ENCODE measurements around the gene XCR1. TPM values are rescaled to one million over a fixed set of nuclear protein-coding genes. Genes with fewer than 3 reads are reported as not detected.

The XCR1 gene
- total RNA-seq, 2 experiments from 2014 or later = not detected

DNA sequence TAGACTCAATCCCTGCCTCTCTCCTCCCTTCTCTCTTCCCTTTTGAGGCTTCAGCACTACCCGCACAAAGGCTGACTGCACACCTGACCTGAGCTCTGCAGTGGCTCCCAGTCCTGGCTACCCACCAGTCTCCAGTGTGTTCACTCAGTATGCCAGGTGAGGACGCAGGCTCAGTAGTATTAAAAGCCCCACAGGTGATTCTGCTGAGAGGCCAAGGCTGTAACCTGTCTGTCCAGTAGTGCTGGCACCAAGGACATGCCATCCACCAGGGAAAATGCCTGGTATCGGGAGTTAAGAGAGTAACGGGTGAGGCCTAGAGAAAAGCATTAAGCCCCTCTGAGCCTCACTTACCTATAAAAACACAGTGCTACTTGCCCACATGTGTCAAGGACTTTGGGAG lies 52.6 kb downstream of the XCR1 start:
- Mint-ChIP-seq H3K27me3 (no peaks in the 10 kb centered on the region), H3K4me1 (ENCODE audit: low read depth) (peaks cover 71% of the 10 kb centered on the region), H3K27ac (peak overlapping the region; percentile 16), H3K4me3 (no peak overlapping the region), H3K9me3 (peaks cover 2% of the 10 kb centered on the region), H3K36me3 (ENCODE audit: low read depth) (peaks cover 72% of the 10 kb centered on the region)
- DNase-seq = no peak
- no peak for ATAC-seq
- intact Hi-C loops (cut with micrococcal nuclease) = loop anchor here (5.0 kb wide), 2 partner anchors 32 to 93 kb away; partner anchors contain the start of gene CXCR6
- TF ChIP-seq, protein P1, sequence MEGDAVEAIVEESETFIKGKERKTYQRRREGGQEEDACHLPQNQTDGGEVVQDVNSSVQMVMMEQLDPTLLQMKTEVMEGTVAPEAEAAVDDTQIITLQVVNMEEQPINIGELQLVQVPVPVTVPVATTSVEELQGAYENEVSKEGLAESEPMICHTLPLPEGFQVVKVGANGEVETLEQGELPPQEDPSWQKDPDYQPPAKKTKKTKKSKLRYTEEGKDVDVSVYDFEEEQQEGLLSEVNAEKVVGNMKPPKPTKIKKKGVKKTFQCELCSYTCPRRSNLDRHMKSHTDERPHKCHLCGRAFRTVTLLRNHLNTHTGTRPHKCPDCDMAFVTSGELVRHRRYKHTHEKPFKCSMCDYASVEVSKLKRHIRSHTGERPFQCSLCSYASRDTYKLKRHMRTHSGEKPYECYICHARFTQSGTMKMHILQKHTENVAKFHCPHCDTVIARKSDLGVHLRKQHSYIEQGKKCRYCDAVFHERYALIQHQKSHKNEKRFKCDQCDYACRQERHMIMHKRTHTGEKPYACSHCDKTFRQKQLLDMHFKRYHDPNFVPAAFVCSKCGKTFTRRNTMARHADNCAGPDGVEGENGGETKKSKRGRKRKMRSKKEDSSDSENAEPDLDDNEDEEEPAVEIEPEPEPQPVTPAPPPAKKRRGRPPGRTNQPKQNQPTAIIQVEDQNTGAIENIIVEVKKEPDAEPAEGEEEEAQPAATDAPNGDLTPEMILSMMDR (IDR thresholded peaks at IDR 0.05) = no peak
- ChIA-PET CTCF (interaction anchor here (1.3 to 6.6 kb wide), 3 partner anchors 9 to 103 kb away, joined by 3 to 43 read pairs (median 36); no protein-coding TSS in a partner anchor), POLR2A (interaction anchor here (1.0 kb wide), 1 partner anchor 10 kb away, joined by 3 read pairs; no protein-coding TSS in a partner anchor)

DNA sequence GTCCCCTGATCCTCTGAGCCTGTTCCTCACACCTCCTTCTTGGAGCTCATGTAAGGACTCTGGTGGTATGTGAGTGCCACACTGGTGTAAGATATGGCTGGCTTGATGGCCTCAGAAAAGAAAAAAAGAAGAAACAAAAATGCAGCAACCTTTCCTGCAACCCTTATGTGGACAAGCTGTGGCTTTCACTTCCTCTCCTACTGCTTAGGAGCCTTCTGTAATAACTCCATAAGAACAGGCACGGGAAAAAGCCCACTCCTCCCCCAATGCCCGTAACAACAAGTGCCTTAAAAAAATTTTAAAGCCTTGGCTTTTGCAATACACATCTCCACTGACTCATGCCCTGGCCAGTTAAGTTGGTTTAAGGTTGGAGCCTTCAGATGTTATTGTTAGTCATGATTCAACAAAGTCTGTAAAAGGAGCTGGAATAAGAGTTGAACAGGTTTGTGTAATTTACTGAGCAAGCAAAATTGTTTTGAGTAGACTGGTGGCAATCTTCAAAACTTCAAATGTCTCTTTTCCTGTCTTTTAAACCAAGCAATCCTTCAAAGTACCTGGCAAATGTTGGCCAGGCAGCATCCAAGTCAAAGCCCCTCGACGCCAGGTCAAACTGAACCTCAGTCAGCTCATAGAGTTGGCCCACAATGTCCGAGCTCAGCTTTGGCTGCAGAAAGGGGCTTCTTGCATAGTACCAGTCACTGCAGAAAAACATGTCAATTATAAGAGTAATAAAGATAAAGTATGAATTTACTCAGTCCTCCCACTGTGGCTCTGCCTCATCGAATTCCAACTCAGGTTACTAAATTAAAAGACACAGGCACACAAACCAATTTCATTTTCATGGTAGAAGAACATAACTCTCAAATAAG lies 54.5 kb downstream of the XCR1 start:
- intact Hi-C loops (cut with micrococcal nuclease) = no loop called here
- ATAC-seq (peak; percentile 38), DNase-seq (peak; percentile 29)
- POLR2A ChIA-PET = interaction anchor here (1.0 to 1.5 kb wide), 4 partner anchors 9 to 327 kb away, joined by 3 to 5 read pairs (median 4); no protein-coding TSS in a partner anchor
- Mint-ChIP-seq H3K4me3 (no peak overlapping the region), H3K27ac (peak overlapping the region; percentile 60), H3K36me3 (ENCODE audit: low read depth) (peaks cover 72% of the 10 kb centered on the region), H3K4me1 (ENCODE audit: low read depth) (peaks cover 60% of the 10 kb centered on the region), H3K27me3 (no peaks in the 10 kb centered on the region), H3K9me3 (no peaks in the 10 kb centered on the region)
- CTCF ChIA-PET = interaction anchor here (1.1 to 6.6 kb wide), 3 partner anchors 28 to 105 kb away, joined by 3 to 43 read pairs (median 5); no protein-coding TSS in a partner anchor
- TF ChIP-seq, protein P1 (IDR thresholded peaks at IDR 0.05) = no peak

DNA sequence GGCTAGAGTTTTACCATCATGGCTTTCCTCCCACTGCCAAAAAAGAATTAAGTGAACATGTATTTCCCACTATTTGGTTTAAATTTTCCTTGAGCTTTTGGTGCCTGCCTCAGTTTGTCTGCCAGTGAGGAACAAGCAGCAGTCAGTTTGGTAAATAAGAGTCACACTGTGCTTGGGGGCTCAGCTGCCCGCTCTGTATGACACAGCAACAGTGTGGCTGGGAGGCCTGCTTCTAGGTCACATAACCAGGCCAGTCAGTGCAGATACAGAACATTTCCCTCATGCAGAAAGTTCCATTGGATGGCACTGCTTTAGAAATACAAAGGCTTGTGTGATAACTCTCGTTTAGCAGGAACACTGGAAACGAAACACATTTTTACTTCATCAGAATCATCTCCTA lies 57.3 kb downstream of the XCR1 start:
- Mint-ChIP-seq H3K9me3 (no peaks in the 10 kb centered on the region), H3K27me3 (no peaks in the 10 kb centered on the region), H3K27ac (peak overlapping the region; percentile 60), H3K36me3 (ENCODE audit: low read depth) (peaks cover 71% of the 10 kb centered on the region), H3K4me1 (ENCODE audit: low read depth) (peaks cover 56% of the 10 kb centered on the region), H3K4me3 (no peak overlapping the region)
- POLR2A ChIA-PET = interaction anchor here (1.2 to 1.9 kb wide), 3 partner anchors 24 to 30 kb away, joined by 3 to 6 read pairs (median 3); partner anchors contain the start of gene FYCO1
- TF ChIP-seq, protein P1 (IDR thresholded peaks at IDR 0.05) = no peak
- intact Hi-C loops (cut with micrococcal nuclease) = no loop called here
- CTCF ChIA-PET = interaction anchor here (1.0 to 14.2 kb wide), 4 partner anchors 11 to 111 kb away, joined by 3 to 136 read pairs (median 10); no protein-coding TSS in a partner anchor
- ATAC-seq (no peak), DNase-seq (no peak)

DNA sequence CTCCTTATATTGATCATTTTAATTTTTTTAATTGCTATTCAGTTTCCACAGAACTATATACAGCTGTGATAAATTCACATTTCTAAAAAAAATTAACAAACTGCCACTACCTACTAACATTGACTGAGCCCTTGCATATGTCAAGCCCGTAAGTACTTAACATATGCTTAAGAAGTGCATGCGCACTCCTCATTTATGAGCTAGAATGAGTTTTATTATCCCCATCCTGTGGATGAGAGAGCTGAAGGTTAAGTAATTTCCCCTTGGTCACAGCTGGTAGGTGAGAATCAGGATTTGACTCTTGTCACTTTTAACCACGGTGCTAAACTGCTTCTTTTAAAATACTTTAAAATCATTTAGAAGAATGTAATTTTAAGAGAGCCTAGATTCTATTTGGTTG lies 58.2 kb downstream of the XCR1 start:
- H3K4me1 Mint-ChIP-seq (ENCODE audit: low read depth) = peaks cover 58% of the 10 kb centered on the region
- no peak overlapping the region for H3K27ac Mint-ChIP-seq
- POLR2A ChIA-PET = interaction anchor here (0.9 to 1.9 kb wide), 6 partner anchors 15 to 30 kb away, joined by 3 to 7 read pairs (median 4); partner anchors contain the start of gene FYCO1
- DNase-seq (no peak), ATAC-seq (no peak)
- CTCF ChIA-PET = interaction anchor here (0.7 to 14.2 kb wide), 7 partner anchors 12 to 231 kb away, joined by 3 to 136 read pairs (median 4); partner anchors contain the start of gene CXCR6
- intact Hi-C loops (cut with micrococcal nuclease) = no loop called here
- H3K27me3 Mint-ChIP-seq = no peaks in the 10 kb centered on the region
- peaks cover 71% of the 10 kb centered on the region for H3K36me3 Mint-ChIP-seq (ENCODE audit: low read depth)
- H3K9me3 Mint-ChIP-seq = no peaks in the 10 kb centered on the region
- TF ChIP-seq, protein P1 (IDR thresholded peaks at IDR 0.05) = no peak
- H3K4me3 Mint-ChIP-seq = no peak overlapping the region

Data from activated CD8-positive, alpha-beta T cell treated with anti-CD3 and anti-CD28 coated beads for 36 hours (primary cell).